B cell (primary cell): ENCODE results near the gene TMEM26. TPM values are rescaled to one million over a fixed set of nuclear protein-coding genes. Genes with fewer than 3 reads are reported as not detected.

Source experiments
- ATAC-seq: fragments of 200-7000 bp; cut with Tn5 transposase; one replicate; pipeline ENCODE4 v1.10.0; 2021; ENCODE audit warnings: low read depth, mild to moderate bottlenecking, moderate number of reproducible peaks, moderate library complexity
- CTCF ChIA-PET: fragments of 350-600 bp; sonication (Branson Sonifier 250); formaldehyde crosslinking; loops from one replicate; lab custom pipeline; 2021; ENCODE audit warnings: antibody characterized with exemption, inconsistent platforms; lab: Charles Lee
- POLR2A ChIA-PET: fragments of 350-600 bp; sonication (Branson Sonifier 250); formaldehyde crosslinking; loops from one replicate; lab custom pipeline; 2021; ENCODE audit warnings: antibody characterized with exemption; lab: Charles Lee
- DNase-seq: peaks from one replicate; pipeline ENCODE4 v3.0.0; 2013
- H2AFZ ChIP-seq: 2 replicates; pipeline ENCODE4 v1.6.1; 2012; ENCODE audit warnings: mild to moderate bottlenecking, low read depth, low read length; ENCODE audit not compliant: insufficient read depth, poor library complexity, severe bottlenecking
- H3K27ac ChIP-seq, 2 donors: 1 replicate in 1 of 2; 2 replicates in 1 of 2; pipeline ENCODE4 v1.5.1; 2012 to 2013; ENCODE audit warnings: low read length in 2 of 2, mild to moderate bottlenecking in 2 of 2, moderate library complexity in 1 of 2
- H3K27me3 ChIP-seq, 4 experiments: fragments of 200-600 bp in 1 of 4; sonication (generic) in 1 of 4; replicated peaks in 1 of 4; 1 replicate in 2 of 4; 2 replicates in 2 of 4; pipeline versions ENCODE4 v1.6.1 to v1.7.0; 2013 to 2016; ENCODE audit warnings: low read length in 3 of 4, mild to moderate bottlenecking in 2 of 4, mixed read lengths in 1 of 4, moderate library complexity in 1 of 4; ENCODE audit not compliant: insufficient read depth in 4 of 4, control insufficient read depth in 3 of 4; ENCODE audit errors: control extremely low read depth in 1 of 4
- H3K36me3 ChIP-seq, 2 experiments: replicated peaks in 1 of 2; 1 replicate in 1 of 2; 2 replicates in 1 of 2; pipeline versions ENCODE4 v1.6.1 to v1.7.1; 2013; ENCODE audit warnings: low read length in 1 of 2; ENCODE audit not compliant: insufficient read depth in 2 of 2, control insufficient read depth in 1 of 2; ENCODE audit errors: control extremely low read depth in 1 of 2, extremely low read depth in 1 of 2
- H3K4me1 ChIP-seq, 2 donors: fragments of 200-600 bp in 1 of 2; sonication (generic) in 1 of 2; 1 replicate in 1 of 2; 2 replicates in 1 of 2; pipeline versions ENCODE4 v1.5.1 to v1.6.1; 2013 to 2017; ENCODE audit warnings: low read length in 2 of 2; ENCODE audit not compliant: control insufficient read depth in 2 of 2, insufficient read depth in 2 of 2
- H3K4me2 ChIP-seq: replicated peaks from 2 replicates; pipeline ENCODE3; 2012; ENCODE audit warnings: mild to moderate bottlenecking, low read depth, low read length; ENCODE audit not compliant: poor library complexity, severe bottlenecking
- H3K4me3 ChIP-seq, 5 experiments: fragments of 200-600 bp in 1 of 5; sonication (generic) in 1 of 5; 1 replicate in 3 of 5; 2 replicates in 2 of 5; pipeline versions ENCODE4 v1.5.1 to v1.7.0; 2011 to 2016; ENCODE audit warnings: low read length in 4 of 5, mild to moderate bottlenecking in 4 of 5, low read depth in 2 of 5, control low read depth in 1 of 5, moderate library complexity in 1 of 5; ENCODE audit not compliant: insufficient read depth in 1 of 5; ENCODE audit errors: control extremely low read depth in 1 of 5, extremely low read depth in 1 of 5
- H3K79me2 ChIP-seq: fragments of 200-600 bp; sonication (generic); one replicate; pipeline ENCODE4 v1.6.0; 2016; ENCODE audit warnings: low read length; ENCODE audit not compliant: control insufficient read depth, insufficient read depth
- H3K9ac ChIP-seq: fragments of 200-600 bp; sonication (generic); 2 replicates; pipeline ENCODE4 v1.6.1; 2017; ENCODE audit warnings: mild to moderate bottlenecking, low read length, moderate library complexity
- H3K9me3 ChIP-seq, 3 donors: one replicate each; pipeline versions ENCODE4 v1.6.1 to v1.7.1; 2013; ENCODE audit warnings: low read length in 2 of 3; ENCODE audit not compliant: control insufficient read depth in 2 of 3, insufficient read depth in 1 of 3; ENCODE audit errors: control extremely low read depth in 1 of 3
- H4K20me1 ChIP-seq: 2 replicates; pipeline ENCODE4 v1.6.0; 2012; ENCODE audit warnings: mild to moderate bottlenecking, low read length; ENCODE audit not compliant: insufficient read depth, control insufficient read depth, poor library complexity, severe bottlenecking
- H3K27ac Mint-ChIP-seq: one replicate; pipeline ENCODE4 v1.8.0; 2021; ENCODE audit warnings: mixed read lengths
- H3K27me3 Mint-ChIP-seq: one replicate; pipeline ENCODE4 v1.8.0; 2021; ENCODE audit warnings: mixed read lengths
- H3K4me1 Mint-ChIP-seq: one replicate; pipeline ENCODE4 v1.8.0; 2021; ENCODE audit warnings: mixed read lengths
- H3K4me3 Mint-ChIP-seq: one replicate; pipeline ENCODE4 v1.8.0; 2021; ENCODE audit warnings: mixed read lengths
- H3K9me3 Mint-ChIP-seq: one replicate; pipeline ENCODE4 v1.8.0; 2022; ENCODE audit warnings: mixed read lengths; ENCODE audit not compliant: insufficient read depth
- CTCF ChIP-seq: fragments of 200-600 bp; IDR thresholded peaks from one replicate; pipeline ENCODE4 v1.8.0; 2022; ENCODE audit warnings: antibody characterized with exemption, mild to moderate bottlenecking
- EZH2 ChIP-seq: IDR thresholded peaks from 2 replicates; pipeline ENCODE4 v1.6.1; 2012; ENCODE audit warnings: borderline replicate concordance, low read depth, mild to moderate bottlenecking, moderate library complexity, low read length; ENCODE audit not compliant: insufficient read depth, poor library complexity, severe bottlenecking
- WGBS: methylation state at CpG from one replicate; pipeline ENCODE4 v1.1.5; 2013; ENCODE audit warnings: missing lambda C conversion rate; ENCODE audit not compliant: insufficient coverage; 5-methylcytosine and 5-hydroxymethylcytosine counted together
- intact Hi-C: fragments of 100-400 bp; cut with micrococcal nuclease; formaldehyde crosslinking; loops from one replicate; pipeline ENCODE4 v1.10.0; 2022
- polyA plus RNA-seq: library from polyadenylated mRNA; depleted of rRNA; stranded (reverse); fragments of >200 nt; gene quantifications from 2 replicates; pipeline ENCODE4 v1.2.3, GENCODE V29; 2012
- total RNA-seq, 2 donors: library from RNA; stranded (reverse); fragments of 120-200 nt in 1 of 2; gene quantifications; 1 replicate in 1 of 2; 2 replicates in 1 of 2; pipeline versions ENCODE4 v1.2.3 to v1.2.4, GENCODE V29; 2013 to 2022

TMEM26 gene
- total and polyA plus RNA-seq, 2 donors (not counting 1 experiment from before 2014, with no cell fraction given) = not detected

- Histone ChIP-seq H3K9me3 (peaks cover 0 to 1% (median 0%) of the 10 kb centered on the region in 3 donors), H3K4me1 (no peaks in the 10 kb centered on the region), H3K27me3 (no peaks in the 10 kb centered on the region), H3K4me3 (no peak overlapping the region), H3K36me3 (no peaks in the 10 kb centered on the region), H2AFZ (no peak overlapping the region), H3K27ac (no peak overlapping the region), H3K79me2 (no peaks in the 10 kb centered on the region), H3K9ac (no peak overlapping the region), H3K4me2 (no peak overlapping the region), H4K20me1 (no peaks in the 10 kb centered on the region)
- no peaks in the 10 kb centered on the region for H3K4me1 Mint-ChIP-seq
- ATAC-seq (no peak), DNase-seq (no peak)
- WGBS = no CpG with 5 or more reads among the region's 2 CpGs
- intact Hi-C loops = no loop called here
- no peaks in the 10 kb centered on the region for H3K9me3 Mint-ChIP-seq
- TF ChIP-seq EZH2 (no peak), CTCF (no peak)
- H3K27ac Mint-ChIP-seq = no peak overlapping the region
- peaks cover 4% of the 10 kb centered on the region for H3K27me3 Mint-ChIP-seq
- no peak overlapping the region for H3K4me3 Mint-ChIP-seq
- POLR2A ChIA-PET = no interaction called here
- CTCF ChIA-PET = no interaction called here
These were observed 39.3 kb upstream of the TMEM26 start for GRCh38 chr10:61492364-61492995.

- POLR2A ChIA-PET = no interaction called here
- H3K9me3 ChIP-seq = no peaks in the 10 kb centered on the region
- no peak overlapping the region for H3K9ac ChIP-seq
- H3K27ac ChIP-seq = no peak overlapping the region
- no peak overlapping the region for H3K4me2 ChIP-seq
- H3K36me3 ChIP-seq = no peaks in the 10 kb centered on the region
- Mint-ChIP-seq H3K27me3 (no peaks in the 10 kb centered on the region), H3K27ac (no peak overlapping the region), H3K4me1 (no peaks in the 10 kb centered on the region), H3K4me3 (no peak overlapping the region), H3K9me3 (no peaks in the 10 kb centered on the region)
- no peak for TF ChIP-seq CTCF
- TF ChIP-seq EZH2 = no peak
- ATAC-seq (no peak), DNase-seq (no peak)
- H3K4me1 ChIP-seq = no peaks in the 10 kb centered on the region
- no peak overlapping the region for H3K4me3 ChIP-seq
- H2AFZ ChIP-seq = no peak overlapping the region
- no peaks in the 10 kb centered on the region for H3K79me2 ChIP-seq
- intact Hi-C loops = no loop called here
- WGBS = 78% methylated on average over 3 of the region's 5 CpGs
- CTCF ChIA-PET = no interaction called here
- no peaks in the 10 kb centered on the region for H4K20me1 ChIP-seq
- no peaks in the 10 kb centered on the region for H3K27me3 ChIP-seq
These were observed 34.3 kb upstream of the TMEM26 start for GRCh38 chr10:61487506-61487905.
